Measurements from ENCODE around the gene ROBO1.

Gene ROBO1

DNA sequence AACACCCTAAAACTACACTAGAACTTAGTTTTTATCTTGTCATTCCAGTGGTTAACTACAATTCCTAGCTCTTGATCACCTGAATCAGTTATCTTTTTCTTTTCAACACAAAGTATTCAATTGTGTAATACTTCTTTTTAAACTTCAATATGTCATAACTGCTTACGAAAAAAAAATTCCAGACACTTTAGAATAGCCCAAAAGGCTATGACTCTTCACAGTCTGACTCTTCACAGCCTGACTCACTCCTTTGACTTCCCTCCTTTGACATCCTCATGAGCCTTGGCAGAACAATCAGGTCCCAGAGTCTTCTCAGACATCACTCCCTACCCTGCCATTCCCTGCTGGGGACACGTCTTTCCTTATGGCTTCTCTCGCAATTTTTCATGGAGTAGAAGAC lies 727.1 kb downstream of the ROBO1 start:
- no peak for DNase-seq

DNA sequence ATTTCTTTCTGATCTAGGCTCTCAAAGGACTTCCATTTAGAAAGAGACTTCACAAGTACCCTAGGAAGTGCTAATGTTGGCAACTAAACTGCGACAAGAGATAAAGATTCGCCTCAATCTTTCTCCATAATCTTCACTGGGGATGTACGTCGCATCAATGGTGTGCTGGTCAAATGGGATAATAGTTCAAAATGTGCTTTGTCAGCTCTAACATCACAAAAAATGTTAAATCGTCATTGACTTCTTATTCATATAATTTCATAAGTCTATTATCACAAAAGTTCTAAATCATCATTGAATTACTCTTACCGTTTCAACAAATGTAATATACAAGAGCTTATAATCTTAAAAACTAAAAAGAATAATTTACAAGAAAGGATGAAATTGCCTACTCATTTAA lies 727.7 kb downstream of the ROBO1 start:
- DNase-seq, result no peak

DNA sequence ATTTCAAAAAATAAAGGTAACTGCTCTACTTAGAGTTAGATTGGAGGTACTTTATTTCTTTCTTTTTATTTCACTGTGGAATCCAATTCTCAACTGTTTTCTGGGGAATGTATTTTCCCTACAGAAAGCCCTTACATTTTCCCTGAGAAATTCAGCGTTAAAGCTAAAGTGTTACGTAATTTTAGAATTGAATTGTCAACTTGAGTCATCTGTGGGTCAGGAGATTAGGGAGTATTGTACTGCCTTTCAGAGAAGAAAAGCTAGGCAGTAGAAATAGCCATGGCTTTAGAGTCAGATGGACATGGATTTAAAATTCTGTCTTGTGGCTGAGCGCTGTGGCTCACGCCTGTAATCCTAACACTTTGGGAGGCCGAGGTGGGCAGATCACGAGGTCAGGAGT lies 728.6 kb downstream of the ROBO1 start:
- no peak for DNase-seq

DNA sequence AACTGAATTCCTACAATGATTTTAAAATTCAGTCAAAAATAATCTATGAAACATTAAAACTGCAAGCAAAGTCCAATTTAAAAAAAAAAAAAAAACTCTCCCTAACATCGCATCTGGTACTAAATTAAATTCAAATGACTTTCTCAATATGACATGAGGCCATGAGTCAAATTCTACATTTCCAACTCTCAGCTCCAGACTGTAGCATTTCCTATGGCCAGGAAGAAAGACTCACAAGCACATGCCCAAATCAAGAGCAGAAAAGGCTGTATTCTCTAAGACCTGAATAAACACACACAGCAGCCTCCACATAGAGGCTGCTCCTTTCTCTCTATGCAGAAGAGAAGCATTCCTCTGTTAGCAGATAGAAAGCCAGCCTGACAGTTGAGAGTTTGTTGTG lies 729.2 kb downstream of the ROBO1 start:
- no peak for DNase-seq

DNA sequence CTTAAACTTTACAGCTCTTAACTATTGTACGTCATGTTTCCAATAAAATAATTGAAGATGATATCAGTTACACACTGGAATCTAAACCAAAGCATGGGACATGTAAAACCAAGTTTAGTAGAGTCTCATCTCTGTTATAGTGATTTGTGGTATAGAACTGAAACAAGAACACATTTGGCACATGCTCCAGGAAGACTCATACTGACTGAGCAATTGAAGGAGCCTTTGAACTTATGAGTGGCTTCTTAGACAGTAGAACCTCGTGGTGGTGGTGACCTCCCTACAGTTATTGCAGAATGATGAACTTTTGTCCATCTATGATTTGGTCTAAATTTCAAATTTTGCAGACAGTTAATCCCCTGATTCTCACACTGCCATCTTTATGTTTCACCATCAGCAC lies 729.7 kb downstream of the ROBO1 start:
- no peak for DNase-seq

DNA sequence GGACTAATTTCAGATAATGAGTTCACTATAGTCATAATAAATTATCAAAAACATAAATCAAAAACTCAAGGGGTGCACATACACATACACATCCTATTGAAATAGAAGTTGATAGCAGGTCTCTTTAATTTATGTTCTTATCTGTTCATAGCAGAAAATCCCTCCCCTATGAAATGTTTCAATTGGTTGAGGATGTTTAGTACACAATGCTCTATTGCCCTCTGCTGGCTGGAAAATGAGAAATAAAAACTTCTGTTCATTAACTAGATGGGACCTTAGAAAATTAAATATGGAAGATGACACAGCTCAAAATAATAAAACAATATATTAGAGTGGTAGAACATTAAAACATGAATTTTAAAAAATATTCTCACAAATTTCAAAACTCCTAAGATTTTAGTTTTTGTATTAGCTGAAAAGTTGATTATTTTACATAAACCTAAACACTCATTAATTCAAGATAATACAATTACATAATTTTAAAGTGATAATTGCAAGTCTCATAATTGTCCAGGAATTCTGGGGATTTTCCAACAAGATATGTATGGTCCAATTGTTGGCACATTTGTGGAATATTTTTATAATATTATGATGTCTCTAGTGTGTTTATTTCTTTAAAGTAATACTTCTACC lies 735.0 kb downstream of the ROBO1 start:
- DNase-seq, result no peak

DNA sequence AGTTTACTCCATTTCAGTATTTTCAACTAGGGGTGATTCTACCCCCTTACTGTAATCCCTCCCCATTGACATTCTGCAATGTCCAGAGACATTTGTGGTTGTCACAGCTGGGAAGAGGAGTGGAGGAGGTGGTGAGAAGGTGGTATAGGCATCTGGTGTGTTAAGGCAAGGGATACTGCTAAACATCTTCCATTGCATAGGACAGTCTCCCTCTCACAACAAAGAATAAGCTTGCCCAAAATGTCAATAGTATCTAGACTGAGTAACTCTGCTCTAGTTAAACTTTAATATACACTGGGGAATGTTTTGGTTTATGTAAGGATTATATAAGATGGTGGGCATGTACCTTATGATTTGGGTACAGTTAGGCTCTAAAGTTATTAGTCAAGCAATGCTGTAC lies 737.6 kb downstream of the ROBO1 start:
- DNase-seq, result no peak

DNA sequence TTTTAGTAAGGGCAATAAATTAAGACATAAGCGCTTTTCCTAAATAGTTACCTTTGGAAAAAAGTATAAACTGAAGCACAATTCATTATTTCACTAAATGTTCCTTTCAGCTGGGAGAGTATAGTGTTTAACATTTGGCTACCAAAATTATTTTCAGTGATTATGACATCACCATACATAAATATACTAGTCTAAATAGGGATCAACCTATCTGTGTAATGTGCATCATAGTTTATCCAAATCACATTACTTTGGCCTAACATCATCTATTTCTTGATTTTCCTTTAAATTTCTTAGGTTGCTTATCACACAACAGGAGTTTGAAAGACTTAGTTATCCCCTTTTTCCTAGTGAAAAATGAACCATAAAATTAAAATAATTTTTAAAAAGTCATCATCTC lies 738.9 kb downstream of the ROBO1 start:
- no peak for DNase-seq

DNA sequence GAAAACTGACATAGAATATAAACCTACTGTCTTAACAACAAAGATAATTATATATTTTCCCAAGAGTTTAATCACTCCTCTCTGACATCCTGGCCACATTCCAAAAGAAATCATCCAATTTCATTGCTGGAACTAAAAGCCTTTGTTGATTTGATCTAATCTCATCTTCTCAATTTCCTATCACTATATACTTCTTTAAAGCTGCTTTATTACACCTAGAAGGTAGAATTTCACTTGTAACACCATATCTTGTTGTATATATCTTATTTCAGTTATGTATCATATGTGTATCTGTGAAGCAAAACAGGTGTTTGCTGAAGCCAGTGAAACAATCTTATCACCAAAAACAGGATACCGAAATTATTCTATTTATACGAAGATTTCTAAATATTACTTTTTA lies 740.2 kb downstream of the ROBO1 start:
- no peak for DNase-seq

DNA sequence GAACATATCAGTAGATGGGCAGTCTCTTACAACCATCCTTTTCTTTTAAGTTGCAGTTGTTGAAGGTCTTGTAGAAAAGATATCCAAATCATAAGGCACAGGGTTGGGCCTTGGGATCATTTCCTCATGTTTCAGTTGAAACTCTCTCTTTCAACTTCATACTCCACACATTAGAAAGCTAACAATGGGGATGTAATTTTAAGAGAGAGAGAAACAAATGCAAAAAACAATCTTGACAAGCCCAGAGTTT lies 747.9 kb downstream of the ROBO1 start:
- no peak for DNase-seq

DNA sequence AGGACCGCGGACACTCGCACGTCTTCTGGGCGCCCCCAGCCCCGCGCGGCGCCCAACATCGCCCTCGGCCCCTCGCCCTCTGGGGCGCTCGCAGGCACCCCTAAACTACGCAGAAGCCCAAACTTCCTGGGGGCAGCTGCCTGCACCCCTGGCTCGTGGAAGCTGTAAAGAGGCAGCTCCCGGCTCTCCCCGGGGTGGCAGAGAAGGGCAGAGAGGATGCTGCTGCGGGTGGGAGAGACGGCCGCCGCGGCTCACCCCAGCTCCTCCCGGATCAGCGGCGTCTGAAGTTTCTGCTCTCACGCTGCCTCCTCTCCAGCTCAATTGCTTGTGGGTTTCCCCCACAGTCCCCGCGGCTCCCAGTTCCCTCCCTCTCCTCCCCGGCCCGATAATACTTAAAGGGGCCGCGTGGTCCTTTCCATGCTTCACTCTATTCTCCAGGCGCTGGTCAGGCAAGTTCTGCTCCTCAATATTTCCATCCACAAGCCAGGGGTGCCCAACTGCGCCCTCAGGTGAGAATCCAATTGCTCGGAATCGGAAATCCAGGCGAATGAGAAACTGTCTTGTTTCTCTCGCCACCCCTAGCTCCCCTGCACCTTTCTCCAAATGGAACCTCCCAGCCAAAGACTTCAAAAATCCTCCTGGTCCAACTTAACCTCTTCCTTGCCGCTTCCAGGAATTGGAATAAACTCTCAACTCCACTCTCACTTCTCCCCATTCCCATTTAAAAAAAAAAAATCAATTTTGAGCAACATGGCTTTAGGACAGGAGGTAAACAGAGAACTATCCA lies 748.5 kb downstream of the ROBO1 start:
- DNase-seq, result no peak

DNA sequence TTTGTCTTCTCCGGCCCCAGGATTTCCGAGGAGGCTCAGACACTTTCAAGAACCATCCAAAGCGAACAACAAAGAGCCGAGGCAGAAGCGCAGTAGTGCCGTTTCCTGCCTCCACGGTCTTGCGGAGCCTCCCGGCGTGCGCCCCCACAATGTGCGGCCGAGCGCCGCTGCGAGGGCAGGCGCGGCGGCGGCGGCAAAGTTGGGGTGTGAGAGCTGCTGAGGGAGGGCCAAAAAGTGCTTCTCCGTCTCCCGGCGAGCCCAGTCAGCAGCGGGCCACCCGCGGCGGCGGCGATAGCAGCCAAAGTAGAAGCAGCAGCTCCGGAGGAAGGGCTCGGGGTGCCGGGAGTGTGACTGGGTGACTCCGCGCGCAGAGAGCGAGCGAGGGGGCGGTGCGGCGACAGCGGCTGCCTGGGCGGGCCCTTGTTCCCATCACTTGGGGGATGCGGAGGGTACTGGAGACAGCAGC lies 749.1 kb downstream of the ROBO1 start:
- DNase-seq, result no peak

DNA sequence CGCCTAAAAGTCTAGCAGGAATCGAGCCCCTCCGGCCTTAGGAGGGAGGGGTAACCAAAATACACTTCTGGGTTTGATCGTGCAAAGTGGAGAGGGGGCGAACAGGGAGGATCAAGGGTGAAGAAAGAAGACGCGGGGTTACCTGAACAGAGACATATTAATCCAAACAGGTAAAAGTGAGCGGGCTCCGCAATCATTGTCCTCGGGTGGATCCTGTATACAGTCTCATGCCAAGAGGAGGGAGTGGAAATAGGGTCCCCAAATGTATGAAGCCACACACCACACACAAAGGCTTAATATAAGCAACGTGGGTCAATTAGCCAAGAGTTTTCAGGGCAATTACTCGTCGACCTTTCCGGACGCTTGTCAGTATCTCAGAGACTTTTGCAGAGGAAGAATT lies 749.5 kb downstream of the ROBO1 start:
- DNase-seq, result no peak

DNA sequence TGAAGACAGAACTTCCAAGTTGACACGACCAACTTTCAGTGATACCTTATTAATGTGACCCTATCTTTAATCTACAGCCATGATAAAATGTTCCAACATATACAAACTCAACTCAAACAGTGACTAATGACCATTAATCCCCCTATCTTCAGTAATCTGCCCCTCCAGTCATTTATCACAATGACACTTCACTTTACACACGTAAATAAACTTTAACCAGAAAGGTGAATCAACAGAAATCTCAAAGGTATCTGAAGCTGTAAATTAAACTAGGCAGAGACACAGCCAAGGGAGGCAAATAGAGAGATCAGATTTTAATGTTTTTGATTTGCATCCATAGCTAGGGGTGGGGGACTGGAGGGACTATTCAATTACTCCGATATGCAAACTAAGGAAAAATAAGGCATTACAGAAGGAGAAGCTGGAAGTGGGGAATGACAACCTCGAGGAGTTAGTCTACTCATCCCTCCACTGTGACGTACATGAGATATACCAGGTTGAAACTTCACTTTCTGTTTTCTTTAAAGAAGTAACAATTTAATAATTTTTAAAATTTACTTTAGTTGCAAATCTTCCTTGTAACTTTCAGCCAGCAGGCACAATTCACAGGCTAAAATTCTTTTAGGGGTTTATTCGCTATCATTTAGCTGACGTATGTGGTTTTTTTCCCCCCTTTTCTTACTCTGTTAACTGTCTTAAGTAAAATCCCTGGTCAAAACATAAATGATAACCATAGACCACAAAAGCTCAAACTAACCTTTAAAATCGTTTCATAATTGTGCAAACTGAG lies 751.0 kb downstream of the ROBO1 start:
- DNase-seq, result no peak

DNA sequence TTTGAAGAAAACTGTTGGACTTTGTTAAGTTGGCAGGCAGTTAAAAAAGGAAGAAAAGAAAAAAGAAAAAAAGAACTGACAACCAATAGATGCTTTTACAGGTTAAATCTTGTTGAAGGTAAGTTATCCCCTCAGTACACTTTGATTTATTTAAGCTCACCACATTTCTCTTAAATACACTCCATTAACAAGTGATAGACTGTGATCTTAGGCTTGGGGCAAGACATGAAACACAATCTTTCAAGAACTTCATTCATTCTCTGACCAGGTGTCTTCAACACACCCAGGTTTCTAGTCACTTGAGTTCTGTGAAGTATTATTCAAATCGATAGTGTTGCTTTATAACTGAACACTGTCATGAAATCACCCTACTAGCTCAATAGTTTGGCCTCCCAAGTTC lies 751.9 kb downstream of the ROBO1 start:
- no peak for DNase-seq

DNA sequence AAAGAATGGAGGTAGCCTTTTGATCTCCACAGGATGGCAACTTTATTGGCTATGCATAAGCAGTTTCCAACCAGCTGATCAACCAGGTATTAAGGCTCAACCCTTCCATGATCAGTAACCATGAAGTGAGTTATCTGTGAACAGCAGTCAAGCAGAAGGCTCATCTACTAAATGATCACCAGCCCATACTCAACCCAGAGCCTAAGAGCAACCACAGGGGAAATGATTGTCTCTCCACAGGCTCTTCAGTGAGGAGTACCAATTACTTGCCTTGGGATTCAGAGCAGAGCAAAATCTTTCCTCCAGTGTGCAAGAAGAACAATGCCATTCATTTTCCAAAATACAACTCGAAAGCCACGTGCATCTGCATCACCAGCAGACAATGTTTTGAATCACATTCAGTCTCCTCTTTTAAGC lies 754.8 kb downstream of the ROBO1 start:
- DNase-seq, result no peak

DNA sequence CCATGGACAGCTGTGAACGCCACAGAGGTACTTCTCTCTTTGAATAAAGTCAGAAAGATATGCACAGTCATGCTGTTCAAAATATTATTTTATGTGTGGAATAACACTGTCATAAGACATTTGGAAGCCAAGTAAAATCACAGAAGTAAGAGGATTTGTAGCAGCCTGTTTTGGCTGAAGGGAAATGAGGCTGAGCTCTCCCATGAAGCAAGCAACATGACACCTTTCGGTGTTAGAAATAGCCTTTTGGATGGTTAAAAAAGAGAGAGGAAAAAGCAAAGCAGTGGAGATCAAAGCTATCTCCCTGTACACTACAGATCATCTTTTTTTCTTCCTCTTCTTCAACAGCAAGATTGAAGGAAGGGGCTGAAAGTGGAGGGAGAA lies 755.3 kb downstream of the ROBO1 start:
- DNase-seq, result no peak

DNA sequence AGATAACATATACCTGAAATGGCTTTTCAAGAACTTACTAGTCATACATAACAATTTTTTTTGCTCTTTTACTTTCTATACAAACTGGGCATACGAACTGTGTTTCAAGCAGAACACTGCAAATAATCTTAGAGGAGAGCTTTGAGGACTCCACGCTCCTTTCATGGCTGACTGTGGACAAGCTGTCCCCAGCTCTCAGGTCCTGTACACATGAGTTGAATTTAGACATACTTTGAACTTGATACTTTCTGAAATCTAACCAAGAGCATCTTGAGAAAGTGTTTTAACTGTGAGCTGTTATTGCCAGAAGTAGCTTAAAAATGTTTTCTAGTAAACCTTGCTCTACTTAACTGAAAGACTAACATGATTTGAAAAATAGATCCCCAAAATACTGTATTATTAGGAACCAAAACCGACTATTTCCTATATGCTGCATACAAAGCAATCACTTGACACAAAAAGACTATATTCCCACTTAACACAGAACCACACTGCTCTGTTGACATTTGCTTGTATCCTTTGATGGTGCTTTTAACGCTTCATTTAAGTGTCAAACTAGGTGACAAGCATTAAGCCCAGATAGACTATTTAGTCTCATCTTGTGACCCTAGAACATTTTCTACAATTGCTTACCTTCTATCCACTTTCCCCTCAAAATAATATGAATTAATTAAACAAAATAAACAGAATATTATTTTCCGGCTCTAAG lies 755.8 kb downstream of the ROBO1 start:
- no peak for DNase-seq

DNA sequence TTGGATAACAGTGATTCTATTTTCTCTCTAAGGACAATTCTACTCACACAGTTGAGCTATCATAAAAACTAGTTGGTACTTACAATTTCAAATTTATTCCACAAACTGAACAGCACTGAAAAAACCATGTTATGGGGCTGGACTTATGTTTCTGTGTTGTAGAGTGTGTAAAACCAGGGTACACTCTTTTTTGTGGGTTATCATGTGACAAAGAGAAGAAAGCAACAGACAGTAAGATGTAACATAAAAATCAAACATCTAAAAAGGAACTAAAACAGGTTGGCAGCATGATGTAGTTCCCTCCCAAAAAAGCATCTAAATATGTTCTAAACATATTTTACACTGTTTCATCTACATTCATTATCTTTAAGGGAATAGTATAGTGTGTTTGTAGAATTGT lies 757.9 kb downstream of the ROBO1 start:
- no peak for DNase-seq

DNA sequence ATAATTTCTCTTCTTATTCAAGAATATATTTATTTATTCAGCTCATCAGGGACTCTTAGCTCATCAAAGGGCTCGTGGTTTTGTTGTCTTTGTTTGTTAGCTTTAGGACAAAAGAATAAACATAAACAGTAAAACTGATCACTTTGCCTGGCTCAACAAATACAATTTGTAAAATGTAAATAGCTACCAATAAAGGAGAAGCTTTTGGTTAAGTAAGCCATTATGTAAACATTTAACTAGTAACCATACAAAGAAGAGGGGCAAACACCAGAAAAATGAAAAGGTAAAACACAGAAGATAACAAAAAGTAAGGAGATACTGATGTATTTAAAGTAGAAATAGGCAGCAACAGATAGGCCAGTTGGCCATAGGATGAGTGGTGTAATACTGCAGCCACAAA lies 761.7 kb downstream of the ROBO1 start:
- DNase-seq, result no peak

DNA sequence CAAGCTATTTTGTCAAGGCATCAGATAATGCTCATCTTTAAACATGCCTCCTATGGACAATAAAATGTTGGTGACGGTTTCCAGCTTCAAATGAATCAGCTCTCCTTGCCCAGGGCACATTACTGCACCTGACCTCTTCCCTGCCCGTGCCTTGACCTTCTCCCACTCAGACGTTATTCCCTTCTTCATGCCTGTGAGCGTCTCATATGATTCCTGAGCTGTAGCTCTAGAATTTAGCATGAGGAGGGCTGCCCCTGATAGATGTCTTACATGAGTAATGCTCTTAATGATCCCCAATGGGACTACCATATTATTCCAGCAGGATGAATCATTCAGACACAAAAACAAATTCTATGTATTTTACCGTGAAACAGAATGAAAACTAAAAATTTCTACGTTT lies 762.7 kb downstream of the ROBO1 start:
- DNase-seq, result no peak

DNA sequence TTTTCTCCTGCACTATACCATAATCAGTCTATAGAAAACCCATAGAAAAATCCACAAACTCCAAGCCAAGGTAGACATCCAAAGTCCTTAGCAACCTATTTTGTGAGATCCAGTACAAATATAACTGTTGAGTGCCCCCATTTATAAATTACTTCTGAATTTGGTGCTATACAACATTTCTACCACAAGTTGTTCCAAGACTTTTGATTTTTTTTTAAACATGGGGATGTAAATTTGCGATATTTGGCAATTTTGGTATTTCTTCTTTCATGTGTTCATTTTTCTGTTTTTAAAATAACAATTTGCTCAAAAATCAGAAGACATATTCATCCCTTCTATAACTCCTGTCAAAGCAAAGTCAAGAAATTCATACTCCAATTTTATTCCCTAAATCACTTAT lies 763.8 kb downstream of the ROBO1 start:
- DNase-seq, result no peak

DNA sequence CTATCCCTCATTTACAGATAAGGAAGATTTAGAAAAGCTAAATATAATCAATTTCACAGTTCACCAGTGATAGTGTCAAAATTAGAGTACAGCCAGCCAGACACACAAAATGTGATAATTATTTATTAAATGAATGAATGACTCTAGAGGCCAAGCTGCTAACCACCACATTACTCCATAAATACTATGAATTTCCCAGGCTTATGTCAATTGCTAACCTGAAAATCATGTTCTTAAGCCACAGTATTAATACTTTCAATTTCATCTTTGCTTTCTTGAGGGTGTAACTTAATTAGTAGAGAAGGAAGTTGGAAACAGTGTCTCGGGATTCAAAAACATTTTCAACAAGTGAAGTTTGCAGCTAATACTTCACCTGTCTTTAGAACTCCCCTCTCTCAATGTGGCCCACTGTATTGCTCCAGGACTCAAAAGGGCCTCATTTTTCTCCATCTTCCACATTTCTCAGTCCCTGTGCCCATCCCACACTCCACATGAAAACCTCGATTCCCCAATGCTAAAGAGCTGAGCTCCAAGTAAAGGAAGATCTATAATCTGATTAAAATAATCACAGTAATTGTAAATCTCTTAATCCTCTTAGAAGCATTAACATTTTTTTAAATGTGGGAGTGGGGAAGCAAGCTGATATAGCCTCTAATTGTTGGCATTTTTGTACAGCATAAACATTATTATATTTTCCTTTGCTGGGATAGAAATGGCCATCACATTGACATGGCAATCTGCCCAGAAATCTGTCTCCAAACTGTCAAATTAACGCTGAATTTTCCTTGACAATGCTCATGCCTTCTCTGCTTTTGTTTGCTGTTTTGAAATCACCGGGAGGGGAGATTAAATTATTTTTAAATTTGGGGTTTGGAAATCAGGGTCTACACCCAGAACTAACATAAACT lies 765.1 kb downstream of the ROBO1 start:
- no peak for DNase-seq
